ENCODE data around the gene PSORS1C2.

PSORS1C2 gene

DNA sequence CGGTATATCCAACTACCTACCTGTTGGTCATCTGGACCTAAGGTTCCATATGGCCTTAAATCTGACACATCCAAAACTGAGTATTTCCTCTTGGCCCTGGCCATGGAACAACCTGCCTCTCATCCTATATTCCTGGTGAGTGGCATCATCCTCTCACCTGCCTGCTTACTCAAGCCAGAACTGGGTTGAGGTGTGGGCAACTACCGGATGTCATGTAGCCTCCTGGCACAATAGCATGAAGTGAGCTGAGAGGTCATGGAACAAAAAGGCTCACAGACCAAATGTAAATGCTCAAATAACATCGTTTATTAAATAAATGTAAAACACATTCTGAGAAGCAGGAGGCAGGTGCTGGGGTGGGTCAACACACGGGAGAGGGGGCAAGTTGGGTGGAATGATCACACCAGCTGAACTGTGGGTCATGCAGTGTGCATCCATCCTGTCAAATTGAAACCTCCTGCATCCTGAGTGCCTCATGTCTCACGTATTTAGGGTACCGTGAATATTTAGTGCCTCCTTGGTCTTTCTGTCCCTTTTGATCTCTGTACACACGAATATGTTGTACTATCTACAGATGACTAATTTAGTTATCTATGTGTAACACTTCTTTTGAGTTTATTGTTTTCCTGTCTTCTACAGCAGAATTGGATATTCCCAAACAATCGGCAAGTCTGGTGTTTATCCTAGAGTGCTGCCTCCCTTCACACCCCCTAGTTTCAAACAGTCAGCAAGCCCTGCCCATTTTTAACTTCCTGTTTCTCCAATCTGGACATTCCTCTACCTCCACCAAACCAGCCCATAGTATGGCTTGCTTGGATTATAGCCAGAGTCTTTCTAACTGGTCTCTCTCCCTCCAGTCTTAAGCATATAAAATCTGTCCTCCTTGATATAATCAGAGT, 39.5 kb upstream of the PSORS1C2 start:
- TF ChIP-seq, protein P1, sequence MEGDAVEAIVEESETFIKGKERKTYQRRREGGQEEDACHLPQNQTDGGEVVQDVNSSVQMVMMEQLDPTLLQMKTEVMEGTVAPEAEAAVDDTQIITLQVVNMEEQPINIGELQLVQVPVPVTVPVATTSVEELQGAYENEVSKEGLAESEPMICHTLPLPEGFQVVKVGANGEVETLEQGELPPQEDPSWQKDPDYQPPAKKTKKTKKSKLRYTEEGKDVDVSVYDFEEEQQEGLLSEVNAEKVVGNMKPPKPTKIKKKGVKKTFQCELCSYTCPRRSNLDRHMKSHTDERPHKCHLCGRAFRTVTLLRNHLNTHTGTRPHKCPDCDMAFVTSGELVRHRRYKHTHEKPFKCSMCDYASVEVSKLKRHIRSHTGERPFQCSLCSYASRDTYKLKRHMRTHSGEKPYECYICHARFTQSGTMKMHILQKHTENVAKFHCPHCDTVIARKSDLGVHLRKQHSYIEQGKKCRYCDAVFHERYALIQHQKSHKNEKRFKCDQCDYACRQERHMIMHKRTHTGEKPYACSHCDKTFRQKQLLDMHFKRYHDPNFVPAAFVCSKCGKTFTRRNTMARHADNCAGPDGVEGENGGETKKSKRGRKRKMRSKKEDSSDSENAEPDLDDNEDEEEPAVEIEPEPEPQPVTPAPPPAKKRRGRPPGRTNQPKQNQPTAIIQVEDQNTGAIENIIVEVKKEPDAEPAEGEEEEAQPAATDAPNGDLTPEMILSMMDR (IDR thresholded peaks at IDR 0.05; ENCODE audit: insufficient read depth, low read length) = no peak
- TF ChIP-seq SPI1 (IDR thresholded peaks at IDR 0.05; ENCODE audit: borderline replicate concordance, low read depth) = no peak
- TF ChIP-seq POLR2AphosphoS5 (IDR thresholded peaks at IDR 0.05; ENCODE audit: low read depth) = no peak
- TF ChIP-seq, protein P2, sequence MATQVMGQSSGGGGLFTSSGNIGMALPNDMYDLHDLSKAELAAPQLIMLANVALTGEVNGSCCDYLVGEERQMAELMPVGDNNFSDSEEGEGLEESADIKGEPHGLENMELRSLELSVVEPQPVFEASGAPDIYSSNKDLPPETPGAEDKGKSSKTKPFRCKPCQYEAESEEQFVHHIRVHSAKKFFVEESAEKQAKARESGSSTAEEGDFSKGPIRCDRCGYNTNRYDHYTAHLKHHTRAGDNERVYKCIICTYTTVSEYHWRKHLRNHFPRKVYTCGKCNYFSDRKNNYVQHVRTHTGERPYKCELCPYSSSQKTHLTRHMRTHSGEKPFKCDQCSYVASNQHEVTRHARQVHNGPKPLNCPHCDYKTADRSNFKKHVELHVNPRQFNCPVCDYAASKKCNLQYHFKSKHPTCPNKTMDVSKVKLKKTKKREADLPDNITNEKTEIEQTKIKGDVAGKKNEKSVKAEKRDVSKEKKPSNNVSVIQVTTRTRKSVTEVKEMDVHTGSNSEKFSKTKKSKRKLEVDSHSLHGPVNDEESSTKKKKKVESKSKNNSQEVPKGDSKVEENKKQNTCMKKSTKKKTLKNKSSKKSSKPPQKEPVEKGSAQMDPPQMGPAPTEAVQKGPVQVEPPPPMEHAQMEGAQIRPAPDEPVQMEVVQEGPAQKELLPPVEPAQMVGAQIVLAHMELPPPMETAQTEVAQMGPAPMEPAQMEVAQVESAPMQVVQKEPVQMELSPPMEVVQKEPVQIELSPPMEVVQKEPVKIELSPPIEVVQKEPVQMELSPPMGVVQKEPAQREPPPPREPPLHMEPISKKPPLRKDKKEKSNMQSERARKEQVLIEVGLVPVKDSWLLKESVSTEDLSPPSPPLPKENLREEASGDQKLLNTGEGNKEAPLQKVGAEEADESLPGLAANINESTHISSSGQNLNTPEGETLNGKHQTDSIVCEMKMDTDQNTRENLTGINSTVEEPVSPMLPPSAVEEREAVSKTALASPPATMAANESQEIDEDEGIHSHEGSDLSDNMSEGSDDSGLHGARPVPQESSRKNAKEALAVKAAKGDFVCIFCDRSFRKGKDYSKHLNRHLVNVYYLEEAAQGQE (IDR thresholded peaks at IDR 0.05; ENCODE audit: insufficient replicate concordance, low read depth) = no peak
- TF ChIP-seq GABPA (IDR thresholded peaks at IDR 0.05; ENCODE audit: low read depth) = no peak
- Histone ChIP-seq H3K27ac (replicated peaks) (no peak overlapping the region), H3K4me3 (replicated peaks; ENCODE audit: insufficient read depth, low read length) (no peak overlapping the region), H3K27me3 (ENCODE audit: insufficient read depth, poor library complexity, severe bottlenecking) (no peaks in the 10 kb centered on the region)
- DNase-seq (ENCODE audit: low read depth in 1 of 2, low spot score in 1 of 2) = no peak

DNA sequence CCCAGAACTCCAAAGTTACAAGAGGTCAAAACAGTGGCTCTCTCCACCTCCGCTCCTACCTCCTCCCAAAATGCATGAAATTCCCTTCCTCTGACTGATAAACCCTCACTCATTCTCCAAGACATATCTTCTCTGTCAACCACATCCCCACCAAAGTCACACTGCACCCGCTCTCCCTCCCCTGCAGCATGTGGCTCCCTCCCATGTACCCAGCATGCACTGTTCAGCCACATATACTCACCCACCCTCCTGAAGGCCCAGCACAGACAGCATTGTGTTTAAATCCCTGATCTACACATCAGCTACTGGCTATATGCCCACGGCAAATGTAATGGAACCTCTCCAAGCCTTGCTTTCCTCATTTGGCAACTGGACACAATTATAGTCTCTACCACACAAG, 37.1 kb upstream of the PSORS1C2 start:
- no peak for TF ChIP-seq GABPA (IDR thresholded peaks at IDR 0.05; ENCODE audit: low read depth)
- TF ChIP-seq POLR2AphosphoS5 (IDR thresholded peaks at IDR 0.05; ENCODE audit: low read depth) = no peak
- TF ChIP-seq, protein P2 (IDR thresholded peaks at IDR 0.05; ENCODE audit: insufficient replicate concordance, low read depth) = no peak
- no peak for TF ChIP-seq SPI1 (IDR thresholded peaks at IDR 0.05; ENCODE audit: borderline replicate concordance, low read depth)
- TF ChIP-seq, protein P1 (IDR thresholded peaks at IDR 0.05; ENCODE audit: insufficient read depth, low read length) = no peak
- Histone ChIP-seq H3K27ac (replicated peaks) (no peak overlapping the region), H3K4me3 (replicated peaks; ENCODE audit: insufficient read depth, low read length) (no peak overlapping the region), H3K27me3 (ENCODE audit: insufficient read depth, poor library complexity, severe bottlenecking) (no peaks in the 10 kb centered on the region)
- DNase-seq (ENCODE audit: low read depth in 1 of 2, low spot score in 1 of 2) = no peak

DNA sequence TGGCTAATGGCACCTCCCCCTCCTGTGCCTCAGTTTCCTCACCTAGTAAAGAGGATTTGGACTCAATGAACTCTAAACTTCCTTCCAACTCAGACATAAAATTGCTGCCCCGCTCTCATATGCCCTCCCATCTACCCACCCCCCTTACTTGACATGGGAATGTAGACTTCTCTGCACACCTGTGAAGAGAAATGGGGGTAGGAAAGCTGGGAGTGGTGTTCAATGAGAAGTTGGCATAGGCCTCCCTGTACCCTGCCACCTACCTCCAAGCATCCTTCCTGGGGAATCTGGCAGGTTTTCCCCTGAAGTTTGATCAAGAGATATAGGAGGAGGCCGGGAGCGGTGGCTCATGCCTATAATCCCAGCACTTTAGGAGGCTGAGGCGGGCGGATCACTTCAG, 35.5 kb upstream of the PSORS1C2 start:
- DNase-seq (ENCODE audit: low read depth in 1 of 2, low spot score in 1 of 2) = no peak
- TF ChIP-seq GABPA (IDR thresholded peaks at IDR 0.05; ENCODE audit: low read depth) (no peak), POLR2AphosphoS5 (IDR thresholded peaks at IDR 0.05; ENCODE audit: low read depth) (no peak)
- TF ChIP-seq, protein P1 (IDR thresholded peaks at IDR 0.05; ENCODE audit: insufficient read depth, low read length) = no peak
- TF ChIP-seq, protein P2 (IDR thresholded peaks at IDR 0.05; ENCODE audit: insufficient replicate concordance, low read depth) = no peak
- Histone ChIP-seq H3K4me3 (replicated peaks; ENCODE audit: insufficient read depth, low read length) (no peak overlapping the region), H3K27ac (replicated peaks) (no peak overlapping the region), H3K27me3 (ENCODE audit: insufficient read depth, poor library complexity, severe bottlenecking) (no peaks in the 10 kb centered on the region)
